CD4-positive, alpha-beta T cell treated with Interferon alpha-2 for 1 hour (primary cell): Measurements from ENCODE around the gene NLRC5.
A peak's percentile ranks its signal among the peaks of the same experiment; 100 is the strongest.
"Not testable (repeated sequence)": the region's sequence is repeated elsewhere in the genome, so short reads cannot be mapped to it uniquely, and the experiment has no call there.

ENCODE experiments used
- DNase-seq, 2 donors: peaks; one replicate each; pipeline ENCODE4 v3.0.0-alpha.2; 2020 to 2022

NLRC5 gene

GRCh38 chr16:56964243-56965148 is 24.9 kb upstream of the NLRC5 start:
- DNase-seq, result peak; percentile 91 to 94

DNA sequence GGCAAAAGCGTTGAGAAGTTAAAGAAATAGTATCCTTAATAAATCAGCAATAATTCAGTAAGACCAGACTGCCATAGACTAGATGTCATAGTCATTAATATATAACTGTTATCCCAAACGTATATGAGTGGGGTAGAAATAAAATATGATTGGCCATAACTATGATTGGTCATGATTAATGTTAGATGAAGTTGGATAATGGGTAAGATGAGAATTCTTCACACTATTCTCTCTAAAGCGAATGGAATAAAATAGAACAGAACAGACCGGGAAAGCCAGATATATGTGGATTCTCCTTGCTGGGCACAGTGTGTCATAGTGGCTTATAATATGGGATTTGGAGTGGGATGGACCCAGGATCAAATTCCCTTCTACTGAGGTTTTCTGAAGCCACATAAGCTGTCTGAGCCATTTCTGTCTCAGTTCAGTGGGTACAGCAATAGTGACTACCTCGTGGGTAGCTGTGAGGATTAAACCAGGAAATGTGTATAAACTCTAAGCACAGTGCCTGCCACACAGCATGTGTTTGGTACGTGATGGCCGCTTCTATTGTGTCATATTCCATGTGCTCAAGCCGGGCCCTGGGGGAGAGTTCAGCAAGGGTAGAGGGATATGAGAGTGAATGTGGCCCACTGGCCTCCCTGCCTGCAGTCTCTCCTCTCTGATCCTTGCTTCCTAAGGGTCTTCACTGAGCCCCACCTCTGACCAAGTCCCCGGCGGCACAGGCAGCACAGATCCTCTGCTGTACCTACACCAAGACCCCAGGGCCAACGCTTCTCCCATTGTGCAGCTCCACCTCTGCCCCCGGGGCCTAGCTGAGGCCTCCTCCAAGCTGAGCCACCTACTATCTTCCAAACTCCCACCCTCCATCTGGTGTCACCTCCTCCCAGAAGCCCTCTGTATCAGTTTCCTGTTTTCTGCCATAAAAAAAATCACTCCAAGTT is 23.9 kb upstream of the NLRC5 start:
- no peak for DNase-seq

GRCh38 chr16:56966093-56966475 is 23.3 kb upstream of the NLRC5 start:
- DNase-seq, result no peak

- no peak for DNase-seq
Measured at GRCh38 chr16:56967733-56968132, 21.6 kb upstream of the NLRC5 start.

- no peak for DNase-seq
Measured at GRCh38 chr16:56969769-56970168, 19.6 kb upstream of the NLRC5 start.

GRCh38 chr16:56970934-56971767 is 18.2 kb upstream of the NLRC5 start:
- DNase-seq, result peak in 1 of 2 donors; percentile 39

DNA sequence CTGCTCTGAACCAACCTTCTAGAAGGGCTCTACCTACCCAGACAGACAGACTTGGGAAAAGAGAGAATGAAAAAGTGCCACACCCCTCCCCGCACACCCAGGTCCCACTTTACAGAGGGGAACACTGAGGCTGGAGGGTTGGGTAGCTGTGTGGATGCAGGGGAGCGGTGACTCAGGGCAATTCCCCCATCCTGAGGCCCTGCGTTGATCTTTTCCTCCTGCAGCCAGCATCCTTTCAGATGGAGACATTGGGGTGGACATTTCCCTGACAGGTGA is 17.7 kb upstream of the NLRC5 start:
- no peak for DNase-seq

GRCh38 chr16:56972403-56973293 is 16.7 kb upstream of the NLRC5 start:
- no peak for DNase-seq

DNA sequence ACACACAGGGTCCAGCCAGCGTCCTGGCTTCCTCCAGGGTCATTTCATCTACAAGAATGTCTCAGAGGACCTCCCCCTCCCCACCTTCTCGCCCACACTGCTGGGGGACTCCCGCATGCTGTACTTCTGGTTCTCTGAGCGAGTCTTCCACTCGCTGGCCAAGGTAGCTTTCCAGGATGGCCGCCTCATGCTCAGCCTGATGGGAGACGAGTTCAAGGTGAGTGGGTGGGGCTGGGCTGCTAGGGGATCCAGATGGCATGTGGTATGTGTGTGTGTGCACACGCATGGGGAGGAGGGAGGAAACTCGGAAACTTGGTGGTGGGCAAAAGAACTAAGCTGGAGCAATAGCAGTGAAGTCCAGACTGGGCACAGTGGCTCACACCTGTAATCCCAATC is 16.1 kb upstream of the NLRC5 start:
- DNase-seq, result no peak

DNA sequence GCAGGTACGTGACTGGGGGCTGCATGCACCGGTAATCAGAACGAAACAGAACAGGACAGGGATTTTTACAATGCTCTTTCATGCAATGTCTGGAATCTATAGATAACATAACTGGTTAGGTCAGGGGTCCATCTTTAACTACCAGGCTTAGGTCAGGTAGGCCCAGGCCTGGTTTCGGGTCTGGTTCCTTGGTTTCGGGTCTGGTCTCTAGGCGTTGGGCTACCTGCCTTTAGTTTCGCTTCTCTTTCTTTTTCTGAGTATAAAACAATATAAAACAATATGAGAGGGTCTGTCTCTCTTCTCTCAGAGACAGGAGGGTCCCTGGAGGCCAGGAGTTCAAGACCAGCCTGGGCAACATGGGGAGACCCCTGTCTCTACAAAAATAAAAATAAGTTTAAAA is 15.5 kb upstream of the NLRC5 start:
- not testable (repeated sequence) for DNase-seq

GRCh38 chr16:56974549-56975300 is 14.6 kb upstream of the NLRC5 start:
- no peak for DNase-seq

DNA sequence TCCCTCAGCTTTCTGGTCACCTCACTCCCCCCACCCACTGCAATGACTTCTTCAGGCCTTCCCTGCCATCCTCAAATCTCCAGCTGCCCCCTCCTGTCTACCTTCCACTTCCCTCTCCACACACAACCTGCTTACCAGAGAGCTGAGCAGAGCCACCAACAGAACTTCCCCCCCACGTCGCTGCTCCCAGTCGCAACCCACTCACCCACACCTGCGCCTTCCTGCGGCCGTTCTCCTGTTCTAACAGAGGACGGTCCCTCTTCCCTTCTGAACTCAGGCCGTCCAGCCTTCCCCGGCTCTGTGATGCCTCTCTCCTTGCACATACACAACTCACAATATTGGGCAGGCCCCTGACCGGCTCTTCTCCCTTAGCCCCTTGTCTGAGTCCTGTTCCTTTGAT is 13.6 kb upstream of the NLRC5 start:
- no peak for DNase-seq

DNA sequence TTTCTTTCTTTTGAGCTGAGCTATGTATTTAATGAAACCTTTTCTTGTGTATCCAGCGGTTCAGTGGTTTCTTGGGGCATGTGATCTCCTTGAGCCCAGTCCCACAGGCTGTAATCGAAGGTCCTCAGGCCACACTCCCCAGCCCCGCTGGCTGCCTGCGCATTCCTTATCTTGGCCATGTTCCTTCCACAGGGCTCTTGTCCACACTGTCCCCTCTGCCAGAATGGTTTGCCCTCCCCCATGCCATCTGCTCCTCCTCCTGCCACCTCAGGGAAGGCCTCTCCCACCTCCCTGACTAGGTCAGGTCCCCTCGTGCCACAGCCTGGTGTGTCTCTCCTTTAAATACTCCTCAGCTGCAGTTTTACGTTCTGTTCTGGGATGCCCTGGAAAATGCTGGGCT is 12.1 kb upstream of the NLRC5 start:
- DNase-seq, result no peak

- DNase-seq, result no peak
Measured at GRCh38 chr16:56977823-56978430, 11.4 kb upstream of the NLRC5 start.

- no peak for DNase-seq
Measured at GRCh38 chr16:56980201-56980535, 9.2 kb upstream of the NLRC5 start.

- no peak for DNase-seq
Measured at GRCh38 chr16:56980792-56981724, 8.3 kb upstream of the NLRC5 start.

DNA sequence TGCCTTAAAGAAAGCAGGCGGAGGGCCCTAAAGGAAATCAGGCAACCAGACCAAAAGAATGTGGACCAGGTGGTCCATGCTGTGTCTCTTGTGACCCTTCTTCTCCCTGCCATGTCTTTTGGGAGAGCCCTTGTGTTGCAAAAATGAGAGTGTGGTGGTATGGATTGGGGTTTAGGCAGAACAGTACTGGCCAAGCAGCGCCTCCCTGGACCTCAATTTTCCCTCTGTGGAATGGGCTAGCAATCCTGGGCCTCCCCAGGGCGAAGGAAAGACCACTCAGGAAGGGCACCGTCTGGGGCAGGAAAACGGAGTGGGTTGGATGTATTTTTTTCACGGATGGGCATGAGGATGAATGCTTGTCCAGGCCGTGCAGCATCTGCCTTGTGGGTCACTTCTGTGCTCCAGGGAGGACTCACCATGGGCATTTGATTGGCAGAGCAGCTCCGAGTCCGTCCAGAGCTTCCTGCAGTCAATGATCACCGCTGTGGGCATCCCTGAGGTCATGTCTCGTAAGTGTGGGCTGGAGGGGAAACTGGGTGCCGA is 7.6 kb upstream of the NLRC5 start:
- no peak for DNase-seq

- DNase-seq, result no peak
Measured at GRCh38 chr16:56982695-56983094, 6.7 kb upstream of the NLRC5 start.

DNA sequence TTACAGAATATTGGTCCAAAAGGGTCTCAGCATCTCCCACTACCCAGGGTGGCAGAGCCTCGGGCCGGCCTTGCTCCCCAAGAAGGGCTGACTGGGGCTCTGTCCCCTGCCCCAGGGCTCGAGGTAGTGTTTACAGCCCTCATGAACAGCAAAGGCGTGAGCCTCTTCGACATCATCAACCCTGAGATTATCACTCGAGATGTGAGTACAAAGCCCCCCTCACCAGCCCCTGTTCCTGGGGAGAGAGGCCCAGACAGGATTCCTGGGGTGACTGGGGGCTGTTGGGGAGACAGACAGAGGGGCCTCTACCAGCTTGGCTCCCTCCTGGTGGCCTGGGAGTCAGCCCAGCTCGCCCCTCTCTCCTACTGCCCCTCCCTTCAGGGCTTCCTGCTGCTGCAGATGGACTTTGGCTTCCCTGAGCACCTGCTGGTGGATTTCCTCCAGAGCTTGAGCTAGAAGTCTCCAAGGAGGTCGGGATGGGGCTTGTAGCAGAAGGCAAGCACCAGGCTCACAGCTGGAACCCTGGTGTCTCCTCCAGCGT is 6.1 kb upstream of the NLRC5 start:
- no peak for DNase-seq
